ENCODE data around the gene ABHD12.
"Not testable (repeated sequence)": the region's sequence is repeated elsewhere in the genome, so short reads cannot be mapped to it uniquely, and the experiment has no call there.

The ABHD12 gene

DNA sequence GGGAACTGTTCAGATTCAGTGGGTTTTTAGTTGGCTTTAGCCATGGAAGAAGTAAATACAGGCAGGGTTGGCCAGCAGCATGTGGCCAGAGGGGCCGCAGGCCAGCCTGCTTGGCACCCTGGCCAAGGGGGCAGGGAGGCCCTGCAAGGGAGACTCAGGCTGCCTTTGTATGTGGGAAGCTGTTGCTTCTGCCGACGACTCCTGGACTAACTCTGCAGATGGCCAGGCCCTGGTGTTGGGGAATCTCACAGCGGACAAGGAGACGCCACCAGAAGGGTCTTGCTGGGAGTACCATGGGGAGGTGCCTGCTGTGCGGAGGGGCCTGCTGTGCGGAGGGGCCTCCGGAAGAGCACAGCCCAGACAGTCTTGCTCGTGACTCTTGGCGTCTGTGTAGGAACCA, 117.6 kb downstream of the ABHD12 start:
- no peak for DNase-seq (ENCODE audit: low read depth)
- H3K4me3 ChIP-seq (ENCODE audit: low read depth, low read length), result no peak overlapping the region

DNA sequence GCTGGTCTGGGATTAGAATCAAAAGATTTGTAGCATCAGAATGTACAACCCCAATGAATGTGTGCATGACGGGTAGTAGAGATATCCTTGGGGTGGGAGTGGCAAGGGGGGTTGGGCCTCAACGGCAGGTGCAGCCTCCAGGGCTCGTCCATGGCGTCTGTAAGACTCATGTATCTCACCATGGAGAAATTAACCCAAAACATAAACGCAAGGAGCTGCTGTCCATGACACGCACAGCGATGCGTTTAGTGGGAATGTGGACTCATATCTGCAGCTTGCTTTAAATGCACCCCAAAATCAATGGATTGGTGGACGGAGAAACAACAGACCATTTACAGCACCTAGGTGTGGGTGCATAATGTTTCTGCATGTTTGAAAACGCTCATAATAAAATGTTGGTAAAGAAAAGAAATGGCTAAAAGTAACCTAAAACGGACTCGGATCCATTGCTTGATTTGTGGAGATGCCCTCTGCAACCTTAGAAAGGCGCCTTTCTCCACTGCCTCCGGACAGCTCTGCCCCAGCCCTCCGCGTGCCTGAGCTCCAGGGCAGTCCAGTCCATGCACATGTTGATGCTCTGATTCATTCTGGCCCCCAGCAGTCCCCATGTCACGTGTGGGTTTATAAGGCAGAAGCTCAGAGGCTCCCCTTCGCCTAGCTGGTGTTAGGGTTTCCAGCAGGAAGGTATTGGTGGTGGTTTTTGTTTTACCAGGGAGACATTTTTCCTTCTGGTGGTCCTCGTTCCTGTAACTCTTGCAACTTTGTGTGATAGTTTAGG, 118.2 kb downstream of the ABHD12 start:
- H3K4me3 ChIP-seq (ENCODE audit: low read depth, low read length), result no peak overlapping the region
- no peak for DNase-seq (ENCODE audit: low read depth)

DNA sequence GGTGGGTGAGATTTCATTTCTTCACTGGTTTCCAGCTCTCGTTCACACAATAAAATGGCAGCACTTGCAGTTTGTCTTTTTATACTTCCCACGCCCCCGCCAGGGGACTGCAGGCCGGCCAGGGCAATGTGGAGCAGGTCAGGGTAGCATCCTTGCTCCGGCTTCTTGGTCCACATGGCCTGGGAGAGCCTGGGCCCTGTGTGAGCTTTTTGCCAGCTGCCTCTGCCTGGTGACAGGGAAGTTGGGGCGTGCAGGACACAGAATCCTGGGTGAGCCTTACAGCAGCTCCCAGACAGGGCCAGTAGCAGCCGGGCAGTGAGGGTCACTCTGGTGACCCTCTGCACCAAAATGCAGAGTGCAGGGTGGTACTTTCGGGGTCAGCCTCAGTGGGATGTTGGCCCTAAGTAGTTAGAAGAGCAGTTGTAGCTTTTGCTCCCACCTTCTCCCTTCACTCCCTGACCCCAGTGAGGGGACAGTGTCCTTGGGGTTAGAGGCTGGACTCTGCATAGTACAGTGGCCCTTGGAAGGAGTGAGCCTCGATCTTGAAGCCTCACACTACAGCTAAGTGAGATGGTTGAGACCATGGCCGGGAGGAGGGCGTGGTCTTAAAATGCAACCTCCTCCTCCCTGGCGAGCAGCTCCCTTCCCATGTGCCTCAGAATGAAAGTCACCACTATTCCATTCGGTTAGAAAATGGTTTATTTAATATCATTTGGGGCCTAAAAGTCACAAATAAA, 119.0 kb downstream of the ABHD12 start:
- H3K4me3 ChIP-seq (ENCODE audit: low read depth, low read length), result no peak overlapping the region

DNA sequence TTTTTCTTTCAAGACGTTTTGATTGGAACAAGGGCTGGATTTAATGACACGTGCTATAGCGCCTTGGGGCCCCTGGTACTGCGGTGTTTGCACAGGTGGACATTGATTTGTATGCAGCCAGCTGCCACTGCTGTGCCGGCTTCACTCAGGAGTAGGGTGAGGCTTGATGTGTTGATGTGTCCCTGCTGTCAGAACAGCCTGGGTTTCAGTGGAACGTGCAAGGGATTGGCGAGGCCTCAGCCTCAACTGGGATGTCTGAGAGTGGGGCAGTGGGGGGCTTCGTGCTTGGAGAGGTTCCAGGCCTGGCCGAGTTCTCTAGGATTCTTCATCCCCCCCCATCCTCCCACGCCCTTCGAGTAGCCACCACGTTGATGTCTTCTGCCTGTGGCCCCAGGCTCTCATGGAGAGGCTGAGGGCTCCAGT, 119.8 kb downstream of the ABHD12 start:
- DNase-seq (ENCODE audit: low read depth), result no peak
- no peak overlapping the region for H3K4me3 ChIP-seq (ENCODE audit: low read depth, low read length)

More for the DNA sequence above, 119.0 kb downstream of the ABHD12 start:
- no peak for DNase-seq (ENCODE audit: low read depth)

DNA sequence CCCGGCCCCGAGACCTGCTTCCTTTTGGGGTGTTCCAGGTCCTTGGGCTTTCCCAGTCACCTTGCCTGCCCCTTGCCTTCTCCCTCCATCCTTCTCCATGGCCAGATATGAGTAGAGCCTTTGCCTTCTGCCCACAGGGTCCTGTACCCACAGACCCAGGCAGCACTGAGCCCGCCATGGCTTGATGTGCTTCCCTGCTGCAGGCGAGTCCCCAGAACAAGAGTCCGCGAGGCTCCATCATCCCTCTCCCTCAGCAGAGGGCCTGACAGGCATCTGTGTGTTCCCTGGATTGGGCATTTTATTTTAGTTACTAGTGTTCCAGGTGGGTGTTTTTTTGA, 120.8 kb downstream of the ABHD12 start:
- DNase-seq (ENCODE audit: low read depth), result no peak
- H3K4me3 ChIP-seq (ENCODE audit: low read depth, low read length), result no peak overlapping the region

DNA sequence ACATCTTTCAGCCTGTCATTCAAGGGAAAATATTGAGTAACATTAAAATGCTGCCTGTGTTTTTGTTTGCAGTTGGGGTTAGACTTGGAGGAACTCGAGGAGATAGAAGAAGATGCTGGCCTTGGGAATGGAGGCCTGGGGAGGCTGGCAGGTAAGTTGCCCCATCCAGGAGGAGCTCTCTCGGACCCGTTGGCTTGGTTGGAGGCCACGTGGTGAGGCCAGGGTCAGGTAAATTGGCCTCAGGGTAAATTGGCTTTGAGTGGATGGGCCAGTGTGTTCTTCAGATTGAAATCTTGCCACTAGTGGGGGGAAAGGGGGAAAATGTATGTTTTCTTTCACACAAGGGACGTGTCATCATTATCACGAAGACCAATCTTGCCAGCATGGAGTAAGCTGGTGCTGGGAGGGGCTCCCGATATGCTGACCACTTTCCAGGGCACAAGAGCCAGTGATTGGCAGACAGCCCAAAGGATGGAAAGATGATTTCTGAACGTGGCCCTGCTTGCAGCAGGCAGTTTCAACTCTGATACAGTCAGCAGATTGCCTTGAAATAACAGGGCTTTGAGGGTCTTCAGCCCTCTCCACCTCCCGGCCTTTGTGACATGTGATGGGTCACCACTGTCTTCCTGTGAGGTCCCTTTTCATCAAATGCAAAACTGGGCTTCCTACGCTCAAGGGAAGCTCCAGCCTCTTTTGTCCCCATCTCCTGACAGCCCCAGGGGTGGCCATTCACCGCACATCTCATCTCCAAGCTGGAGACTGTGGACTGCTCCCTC, 121.4 kb downstream of the ABHD12 start:
- no peak for DNase-seq (ENCODE audit: low read depth)
- H3K4me3 ChIP-seq (ENCODE audit: low read depth, low read length), result no peak overlapping the region

DNA sequence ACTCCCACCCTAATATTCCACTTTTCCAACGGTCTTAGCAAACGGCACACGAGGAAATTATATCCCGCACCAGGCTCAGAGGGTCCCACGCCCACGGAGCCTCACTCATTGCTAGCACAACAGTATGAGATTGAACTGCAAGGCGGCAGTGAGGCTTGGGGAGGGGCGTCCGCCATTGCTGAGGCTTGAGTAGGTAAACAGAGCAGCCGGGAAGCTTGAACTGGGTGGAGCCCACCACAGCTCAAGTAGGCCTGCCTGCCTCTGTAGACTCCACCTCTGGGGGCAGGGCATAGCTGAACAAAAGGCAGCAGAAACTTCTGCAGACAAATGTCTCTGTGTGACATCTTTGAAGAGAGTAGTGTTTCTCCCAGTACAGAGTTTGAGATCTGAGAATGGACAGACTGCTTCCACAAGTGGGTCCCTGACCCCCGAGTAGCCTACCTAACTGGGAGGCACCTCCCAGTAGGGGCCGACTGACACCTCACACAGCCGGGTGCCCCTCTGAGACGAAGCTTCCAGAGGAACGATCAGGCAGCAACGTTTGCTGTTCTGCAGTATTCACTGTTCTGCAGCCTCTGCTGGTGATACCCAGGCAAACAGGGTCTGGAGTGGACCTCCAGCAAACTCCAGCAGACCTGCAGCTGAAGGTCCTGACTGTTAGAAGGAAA, 129.7 kb downstream of the ABHD12 start:
- not testable (repeated sequence) for DNase-seq (ENCODE audit: low read depth); H3K4me3 ChIP-seq (ENCODE audit: low read depth, low read length)

DNA sequence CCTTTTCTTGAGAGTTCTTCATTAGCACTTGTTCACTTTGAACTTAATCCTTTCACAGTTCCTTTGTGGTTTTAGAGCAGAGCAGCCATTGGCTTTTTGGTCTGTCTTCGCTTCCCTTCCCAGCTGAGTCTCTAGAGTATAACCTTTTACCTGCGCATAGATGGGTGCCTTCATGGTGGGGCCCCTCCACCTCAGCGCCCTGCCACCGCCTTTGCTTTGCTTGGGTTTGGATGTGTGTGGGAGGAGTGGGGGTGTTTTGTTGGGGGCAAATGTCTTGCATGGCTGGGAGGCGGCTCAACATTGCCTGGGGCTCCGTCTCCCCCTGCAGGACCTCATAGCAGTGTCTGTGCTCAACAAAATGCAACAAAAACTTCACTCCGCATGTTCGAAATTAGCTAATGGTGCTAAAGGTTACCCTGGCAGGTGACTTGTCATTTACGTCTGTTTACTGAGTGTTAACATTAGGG, 130.8 kb downstream of the ABHD12 start:
- no peak overlapping the region for H3K4me3 ChIP-seq (ENCODE audit: low read depth, low read length)
- DNase-seq (ENCODE audit: low read depth), result no peak

DNA sequence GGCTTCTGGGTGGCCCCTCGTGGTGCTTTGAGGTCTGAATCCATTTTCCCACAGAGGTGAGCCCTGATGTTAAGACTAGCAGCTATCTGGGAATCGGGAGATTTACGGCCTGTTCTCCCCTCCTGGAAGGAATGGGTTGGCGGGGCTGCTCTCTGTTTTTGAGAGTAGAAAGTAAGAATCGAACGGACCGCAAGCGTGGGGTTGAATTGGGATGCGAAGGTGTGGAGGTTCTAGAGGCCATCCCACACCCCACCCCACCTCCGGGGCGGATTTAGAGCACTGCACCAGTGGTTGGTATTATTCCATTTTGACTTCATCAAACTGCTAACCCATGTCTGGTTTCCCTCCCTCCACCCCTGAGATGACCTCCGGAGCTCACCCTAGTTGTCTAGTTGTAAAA, 131.3 kb downstream of the ABHD12 start:
- no peak for DNase-seq (ENCODE audit: low read depth)

DNA sequence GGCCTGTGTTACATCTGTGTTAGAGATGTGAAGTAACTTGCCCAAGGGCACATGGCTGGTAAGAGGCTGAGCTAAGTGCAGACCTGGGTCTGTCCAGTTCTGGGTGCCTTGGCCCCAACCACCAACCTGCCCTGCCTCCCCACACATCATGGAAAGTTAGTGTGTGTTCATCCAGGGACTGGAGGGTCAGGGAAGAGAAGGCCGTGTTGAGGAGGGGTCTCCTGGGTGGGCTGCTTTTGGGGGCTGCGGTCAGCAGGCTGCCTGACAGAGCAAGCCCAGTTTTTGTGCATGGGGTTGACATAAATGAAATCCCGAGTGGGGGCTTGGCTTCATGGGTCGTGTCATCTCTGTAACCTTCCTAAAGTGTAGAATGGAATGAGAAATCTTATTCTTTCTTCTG, 131.8 kb downstream of the ABHD12 start:
- DNase-seq (ENCODE audit: low read depth), result no peak
- H3K4me3 ChIP-seq (ENCODE audit: low read depth, low read length), result no peak overlapping the region

More for the DNA sequence above, 131.3 kb downstream of the ABHD12 start:
- H3K4me3 ChIP-seq (ENCODE audit: low read depth, low read length), result no peak overlapping the region

DNA sequence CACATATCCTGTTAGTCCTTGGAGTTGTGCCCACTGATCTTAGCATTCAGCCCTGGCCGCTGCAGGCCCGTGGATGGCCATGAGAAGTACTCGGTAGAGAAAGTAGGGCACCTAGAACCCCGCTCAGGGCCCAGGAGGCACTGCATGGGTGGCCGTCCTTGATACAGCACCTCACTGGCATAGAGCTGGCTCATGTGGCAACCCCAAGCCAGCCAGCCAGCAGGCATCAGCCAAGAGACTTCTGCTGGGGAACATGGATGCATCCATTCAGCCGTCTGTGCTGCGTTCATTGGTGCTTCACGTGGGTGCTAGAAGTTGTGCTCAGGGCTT, 132.2 kb downstream of the ABHD12 start:
- H3K4me3 ChIP-seq (ENCODE audit: low read depth, low read length), result no peak overlapping the region
- DNase-seq (ENCODE audit: low read depth), result no peak

DNA sequence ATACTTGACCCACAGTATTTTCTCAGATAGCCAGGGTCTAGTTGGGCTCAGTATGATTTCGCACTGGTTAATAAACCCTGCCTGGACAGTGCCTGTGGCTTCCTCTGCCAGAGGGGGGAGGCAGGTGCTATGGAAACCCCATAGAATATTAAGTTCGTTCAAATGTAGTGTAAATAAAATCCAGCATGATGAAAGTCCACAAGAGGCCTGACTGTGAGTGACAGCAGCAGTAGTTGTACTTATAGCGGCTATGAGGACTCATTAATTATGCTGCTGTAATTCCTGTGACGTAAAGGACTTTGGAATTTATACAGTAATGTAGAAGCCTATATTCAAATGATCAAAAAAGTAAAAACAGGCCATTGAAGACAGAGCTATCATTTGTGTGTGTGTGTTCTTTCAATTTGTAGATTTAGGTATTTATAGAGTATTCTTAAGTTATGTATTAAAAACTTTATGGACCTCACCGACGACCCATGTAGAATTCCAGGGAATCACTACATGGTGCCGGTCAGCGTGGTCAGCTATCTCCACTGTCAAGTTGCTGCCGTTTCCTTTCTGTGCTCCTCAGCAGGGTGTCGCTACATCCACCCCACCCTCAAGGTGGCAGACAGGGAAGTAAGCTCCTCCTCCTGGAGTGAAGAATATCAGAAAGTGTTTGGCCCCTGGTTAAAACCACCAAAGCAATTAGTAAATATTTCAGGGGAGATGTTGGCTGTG, 132.7 kb downstream of the ABHD12 start:
- H3K4me3 ChIP-seq (ENCODE audit: low read depth, low read length), result no peak overlapping the region
- no peak for DNase-seq (ENCODE audit: low read depth)

DNA sequence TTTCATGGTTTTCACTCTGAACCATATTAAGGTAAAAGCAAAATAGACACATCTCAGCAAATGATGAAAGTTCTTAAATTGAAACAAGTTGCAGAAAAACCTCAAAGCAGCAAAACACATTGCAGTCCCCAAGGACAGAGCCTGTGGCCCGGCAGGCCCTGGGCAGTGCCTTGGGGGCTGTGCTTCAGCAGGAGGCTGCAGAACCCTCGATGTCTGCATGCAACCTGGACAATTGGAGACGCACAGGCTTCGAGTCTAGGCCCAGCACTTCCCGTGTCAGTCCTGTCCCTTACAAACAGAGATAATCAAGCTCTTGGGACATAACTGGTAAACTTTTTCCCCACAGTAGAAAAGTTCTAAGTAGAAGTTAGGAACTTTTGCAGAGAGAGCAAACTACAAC, 133.5 kb downstream of the ABHD12 start:
- no peak for DNase-seq (ENCODE audit: low read depth)

DNA sequence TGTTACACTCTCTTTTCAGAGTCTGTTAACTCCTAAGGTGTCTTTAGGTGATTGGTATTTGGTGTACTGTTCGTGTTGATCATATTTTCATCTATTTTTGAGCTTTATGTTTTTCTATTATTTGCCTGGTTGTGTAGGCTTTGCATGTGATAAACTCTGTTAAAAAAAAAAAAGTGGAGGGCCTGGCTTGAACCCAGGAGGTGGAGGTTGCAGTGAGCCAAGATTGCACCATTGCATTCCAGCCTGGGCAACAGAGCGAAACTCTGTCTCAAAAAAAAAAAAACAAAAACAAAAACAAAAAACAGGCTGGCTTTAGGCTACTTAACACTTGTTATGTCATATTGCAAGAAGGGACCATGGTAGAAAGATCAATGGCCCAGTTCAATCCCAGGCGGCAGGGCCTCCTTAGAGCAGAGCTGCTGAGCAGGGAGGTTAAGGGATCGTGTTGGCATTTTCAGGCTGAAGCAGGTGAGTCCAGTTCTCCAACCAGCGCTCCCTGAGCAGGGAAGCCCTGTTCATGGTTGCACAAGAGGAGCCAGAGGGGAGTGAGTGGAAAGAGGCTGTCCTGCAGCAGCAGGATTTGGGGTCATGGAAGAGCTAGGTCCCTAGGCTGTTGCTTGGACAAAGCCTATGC, 134.3 kb downstream of the ABHD12 start:
- H3K4me3 ChIP-seq (ENCODE audit: low read depth, low read length), result no peak overlapping the region
- no peak for DNase-seq (ENCODE audit: low read depth)

More for the DNA sequence above, 133.5 kb downstream of the ABHD12 start:
- H3K4me3 ChIP-seq (ENCODE audit: low read depth, low read length), result no peak overlapping the region

DNA sequence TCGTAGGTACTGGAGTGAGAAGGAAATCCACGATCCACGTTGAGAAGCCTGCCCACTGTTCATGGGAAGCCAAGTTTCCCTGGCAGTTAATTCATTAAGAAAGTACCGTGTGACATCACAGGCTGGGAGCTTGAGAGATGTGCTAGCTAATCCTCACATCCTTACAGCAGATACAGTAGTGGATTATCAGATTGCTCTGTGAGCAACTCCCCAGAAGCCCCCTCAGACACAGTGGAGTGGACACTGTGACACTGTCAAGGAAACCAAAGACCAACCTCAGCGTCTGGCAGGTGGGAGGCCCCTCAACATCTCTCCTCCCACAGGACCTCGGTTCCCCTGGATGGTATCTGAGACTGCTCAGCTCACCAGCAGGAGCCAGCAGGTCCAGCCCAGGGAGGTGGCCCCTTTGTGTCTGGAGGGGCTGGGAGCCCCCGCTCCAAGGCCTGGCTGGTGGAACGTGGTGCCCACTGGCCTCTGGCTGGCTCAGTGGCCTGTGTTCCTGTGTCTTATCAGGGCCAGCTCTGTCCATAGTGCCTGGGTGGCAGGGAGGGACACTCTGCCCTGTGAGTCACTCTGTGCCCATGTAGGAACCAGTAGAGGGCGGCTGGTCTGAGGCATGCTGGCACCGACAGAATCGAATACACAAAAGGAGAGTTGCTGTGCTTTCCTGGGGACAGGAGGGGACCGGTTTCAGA, 135.5 kb downstream of the ABHD12 start:
- no peak overlapping the region for H3K4me3 ChIP-seq (ENCODE audit: low read depth, low read length)
- no peak for DNase-seq (ENCODE audit: low read depth)

DNA sequence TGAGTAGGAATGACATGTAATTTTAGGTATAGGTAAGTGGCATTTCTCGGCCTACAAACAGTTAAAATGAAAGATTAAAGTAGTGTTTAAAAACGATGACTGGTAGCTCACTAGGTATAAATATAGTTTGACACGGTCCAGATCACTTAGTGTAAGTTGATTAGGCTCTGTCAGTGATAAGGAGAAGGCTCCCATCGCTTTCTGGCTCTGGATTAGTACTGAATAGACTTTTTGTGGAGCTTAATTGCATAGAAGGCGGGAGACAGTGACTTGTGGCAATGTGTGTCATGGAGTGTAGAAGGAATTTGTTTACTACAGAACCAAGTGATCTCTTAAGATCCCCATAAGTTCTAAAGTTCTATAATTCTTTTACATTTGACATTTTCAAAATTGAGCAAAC, 136.1 kb downstream of the ABHD12 start:
- no peak for DNase-seq (ENCODE audit: low read depth)
- H3K4me3 ChIP-seq (ENCODE audit: low read depth, low read length), result no peak overlapping the region

DNA sequence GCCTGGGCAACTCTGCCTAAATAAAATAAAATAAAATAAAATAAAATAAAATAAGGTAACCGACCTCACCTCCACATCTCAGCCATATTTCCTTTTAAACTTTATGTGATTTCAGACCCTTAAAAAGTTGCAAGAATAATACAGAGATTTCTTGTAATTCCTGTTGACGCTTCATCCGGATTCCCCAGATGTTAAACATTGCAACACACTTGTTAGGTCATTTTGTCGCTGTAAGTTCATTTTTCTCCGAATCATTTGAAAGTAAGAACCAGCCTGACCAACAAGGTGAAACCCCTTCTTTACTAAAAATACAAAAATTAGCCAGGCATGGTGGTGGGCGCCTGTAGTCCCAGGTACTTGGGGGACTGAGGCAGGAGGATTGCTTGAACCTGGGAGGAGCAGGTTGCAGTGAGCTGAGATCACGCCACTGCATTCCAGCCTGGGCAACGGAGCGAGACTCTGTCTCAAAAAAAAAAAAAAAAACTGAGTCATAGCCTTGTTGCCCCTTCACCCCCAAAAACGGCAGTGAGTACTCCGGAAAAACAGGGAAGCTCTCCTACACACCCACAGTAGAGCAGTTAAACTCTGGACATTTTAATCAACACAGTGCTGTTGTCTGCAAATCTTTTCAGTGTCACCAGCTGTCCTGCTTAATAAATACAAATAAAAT, 136.9 kb downstream of the ABHD12 start:
- no peak for DNase-seq (ENCODE audit: low read depth)
- no peak overlapping the region for H3K4me3 ChIP-seq (ENCODE audit: low read depth, low read length)
